Kasumi-1 (cell line): Measurements from ENCODE around the gene C18orf63.
"Not testable (repeated sequence)": the region's sequence is repeated elsewhere in the genome, so short reads cannot be mapped to it uniquely, and the experiment has no call there.

Experiments used
- DNase-seq, 2 experiments: peaks; one replicate each; lab custom pipeline; 2025; lab: John Stamatoyannopoulos, UW

The C18orf63 gene

DNA sequence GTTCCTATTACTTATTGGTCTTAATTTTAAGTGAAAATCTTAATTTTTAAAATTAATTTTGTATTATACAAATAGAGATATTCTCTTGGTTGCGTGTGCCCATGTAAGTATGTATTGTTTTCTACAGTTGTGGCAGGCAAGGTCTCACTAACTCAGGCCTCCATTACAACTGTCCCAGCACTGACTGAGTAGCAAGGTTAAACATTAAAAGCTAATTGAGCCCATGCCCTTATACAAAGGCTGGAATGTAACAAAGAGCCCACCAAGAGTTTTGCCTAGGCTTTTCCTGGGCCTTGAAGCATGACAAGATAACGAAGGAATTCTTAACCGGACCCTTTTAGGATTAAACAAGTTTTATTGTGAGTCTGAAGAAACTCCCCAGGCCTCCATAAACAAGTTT, 11.2 kb downstream of the C18orf63 start:
- DNase-seq: not testable (repeated sequence)

DNA sequence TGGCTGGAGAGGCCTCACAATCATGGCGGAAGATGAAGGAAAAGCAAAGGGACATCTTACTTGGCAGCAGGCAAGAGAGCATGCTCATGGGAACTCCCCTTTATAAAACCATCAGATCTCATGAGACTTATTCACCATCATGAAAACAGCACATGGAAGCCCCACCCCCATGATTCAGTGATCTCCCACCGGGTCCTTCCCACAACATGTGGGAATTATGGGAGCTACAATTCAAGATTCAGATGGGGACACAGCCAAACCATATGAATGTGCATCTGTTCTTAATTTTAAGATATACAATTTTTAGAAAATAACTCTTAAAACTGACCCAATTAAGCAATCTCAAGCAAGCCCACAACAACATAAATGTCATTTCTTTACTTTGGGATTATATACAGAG, 12.6 kb downstream of the C18orf63 start:
- no peak for DNase-seq

DNA sequence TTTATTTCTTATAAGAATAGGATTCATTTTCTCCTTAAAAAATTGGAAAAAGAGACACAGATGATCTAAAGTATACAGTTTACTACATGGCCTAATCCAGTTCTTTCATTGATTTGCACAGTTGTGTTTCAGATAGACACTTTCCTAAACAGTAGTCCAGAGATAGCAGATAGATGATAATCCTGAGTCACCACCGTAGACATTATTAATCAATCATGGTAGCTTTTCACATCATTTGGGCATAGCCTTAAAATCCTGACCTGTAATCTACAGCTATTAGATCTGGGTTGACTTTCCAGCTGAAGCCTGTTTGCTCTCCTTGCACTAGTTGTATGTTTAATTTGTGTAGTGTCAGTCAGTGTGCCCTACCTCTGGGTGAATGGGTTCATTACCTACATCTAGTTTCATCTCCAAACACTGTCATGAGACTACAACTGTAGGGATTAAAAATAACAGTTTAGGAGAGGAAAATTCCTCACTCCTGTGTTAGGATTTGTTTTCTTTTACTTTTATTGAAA, 14.1 kb downstream of the C18orf63 start:
- no peak for DNase-seq

DNA sequence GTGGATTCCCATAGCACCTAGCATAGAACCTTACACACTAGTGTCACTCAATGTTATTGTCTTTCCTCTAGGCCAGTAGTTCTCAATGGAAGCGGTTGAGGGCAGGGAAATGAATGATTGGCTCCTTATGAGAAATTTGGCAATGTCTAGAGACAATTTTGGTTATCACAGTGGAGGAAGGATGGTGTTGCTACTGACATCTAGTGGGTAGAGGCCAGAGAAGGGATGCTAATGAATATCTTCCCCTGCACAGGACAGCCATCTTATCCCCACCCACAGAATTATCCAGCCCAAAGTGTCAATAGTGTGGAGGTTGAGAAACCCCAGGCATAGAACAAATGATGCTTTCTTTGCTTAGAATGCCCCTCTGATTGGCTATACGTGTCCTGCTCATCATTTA, 15.8 kb downstream of the C18orf63 start:
- DNase-seq: peak; percentile 34 to 53

DNA sequence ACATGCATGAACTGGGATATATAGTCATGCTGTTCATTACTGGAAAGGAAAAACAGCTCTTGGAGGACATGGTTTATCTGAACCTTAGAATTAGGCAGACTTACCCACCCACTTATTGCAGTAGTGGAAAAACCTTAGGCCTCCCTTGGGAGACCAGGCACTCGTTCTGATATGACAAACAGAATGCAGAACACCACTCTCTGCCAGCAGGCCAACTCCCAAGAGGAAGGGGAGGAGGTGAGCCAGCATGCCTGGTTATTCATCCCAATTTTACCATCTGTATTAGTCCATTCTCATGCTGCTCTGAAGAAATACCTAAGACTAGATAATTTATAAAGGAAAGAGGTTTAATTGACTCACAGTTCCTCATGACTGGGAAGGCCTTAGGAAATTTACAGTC, 17.5 kb downstream of the C18orf63 start:
- no peak for DNase-seq

DNA sequence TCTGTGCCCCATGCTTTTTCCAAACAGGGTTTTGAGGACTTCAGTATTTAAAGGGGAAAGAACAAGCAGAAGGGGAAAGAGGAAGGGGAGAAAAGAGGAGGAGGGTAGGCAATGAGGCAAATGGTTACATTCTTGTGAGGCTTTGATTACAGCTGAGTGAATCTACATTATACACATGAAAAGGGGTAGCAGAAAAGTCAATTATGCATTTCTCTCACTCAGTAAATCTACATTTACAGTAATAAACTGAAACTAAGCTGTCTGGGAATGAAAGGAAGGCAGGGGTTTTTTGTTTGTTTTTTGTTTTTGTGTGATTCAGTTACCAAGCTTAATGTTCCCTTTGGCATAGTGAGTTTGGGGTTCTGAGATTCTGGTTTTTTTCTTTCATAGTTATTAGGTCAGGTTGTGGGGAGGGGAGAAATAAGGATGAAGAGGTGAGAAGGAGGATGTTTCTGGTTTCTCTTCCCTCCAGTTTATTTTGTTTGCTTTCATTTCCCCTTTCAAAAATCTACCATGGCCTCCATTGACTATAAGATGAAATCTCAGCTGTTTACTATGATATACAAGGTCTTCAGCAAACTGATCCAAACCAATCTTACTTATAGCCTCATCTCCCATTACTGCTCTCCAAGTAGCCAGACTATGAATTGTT, 18.7 kb downstream of the C18orf63 start:
- DNase-seq: no peak

DNA sequence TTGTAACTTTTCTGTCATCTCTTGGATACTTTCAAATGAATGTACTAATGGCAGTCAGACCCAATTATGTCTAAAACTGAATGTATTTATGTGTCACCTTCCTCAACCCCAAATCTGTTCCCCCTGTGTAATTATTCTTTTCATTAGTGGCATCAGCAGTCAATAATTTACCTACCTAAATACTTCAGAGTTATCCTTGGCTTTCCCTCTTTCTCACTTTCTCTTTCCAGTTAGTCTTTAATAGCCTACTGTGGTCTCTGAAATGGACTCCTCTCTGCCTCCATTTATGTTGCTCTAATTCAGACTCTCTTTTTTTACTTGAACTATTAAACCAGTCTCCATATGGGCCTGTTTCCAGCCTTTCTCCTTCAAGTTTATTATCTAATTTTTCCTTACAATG, 21.0 kb downstream of the C18orf63 start:
- DNase-seq: no peak

DNA sequence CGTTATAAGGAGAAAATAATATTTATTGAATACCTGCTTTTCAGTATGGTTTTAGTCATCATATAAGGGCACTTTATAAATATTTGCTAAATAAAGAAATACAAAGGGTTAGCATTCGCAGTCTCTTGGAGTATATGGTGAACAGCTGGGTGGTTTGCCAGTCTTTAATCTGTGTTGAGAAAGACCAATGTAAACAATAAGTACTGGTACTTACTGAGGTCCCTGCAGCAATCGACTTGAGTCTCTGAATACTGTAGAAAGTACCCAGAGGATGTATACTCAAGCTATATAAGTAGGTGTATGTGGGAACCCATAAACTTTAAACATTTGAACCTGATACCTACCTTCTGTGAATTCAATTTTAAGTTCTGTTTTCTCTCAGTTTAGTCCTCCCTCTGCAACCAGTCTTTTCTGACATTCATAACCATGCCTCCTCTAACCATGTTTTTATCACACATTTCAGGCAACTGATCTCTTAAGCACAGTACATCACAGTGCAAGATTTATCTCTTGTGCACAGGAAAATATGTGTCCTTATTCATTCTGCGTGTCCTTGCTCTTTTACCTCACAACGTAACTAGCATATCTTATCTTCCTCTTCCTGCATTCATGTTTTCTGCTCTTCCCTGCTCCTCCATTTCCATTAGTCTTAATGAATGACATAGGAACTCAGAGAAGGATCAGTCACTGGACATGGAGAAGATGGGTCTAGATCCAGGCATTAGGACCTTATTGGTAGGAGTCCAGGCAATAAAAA, 21.7 kb downstream of the C18orf63 start:
- DNase-seq: no peak

DNA sequence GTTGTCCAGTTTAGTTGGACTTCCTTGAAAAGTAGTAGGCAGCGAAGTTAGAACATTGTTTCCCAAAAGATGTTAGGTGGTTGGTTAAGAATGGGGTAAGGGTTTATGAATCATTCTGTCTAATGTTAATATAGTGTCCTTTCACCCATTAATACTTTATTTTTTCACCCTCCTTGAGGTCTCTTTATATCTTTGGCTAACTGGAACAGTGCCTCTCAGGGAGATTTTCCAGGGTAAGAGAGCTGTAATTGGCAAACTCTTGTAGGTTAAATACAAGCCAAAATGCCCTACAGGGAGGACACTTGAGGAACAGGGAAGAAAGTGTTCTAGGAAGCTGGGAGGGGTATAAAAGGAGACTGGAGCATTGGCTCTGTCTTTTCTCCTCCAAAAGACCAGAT, 22.3 kb downstream of the C18orf63 start:
- DNase-seq: no peak

DNA sequence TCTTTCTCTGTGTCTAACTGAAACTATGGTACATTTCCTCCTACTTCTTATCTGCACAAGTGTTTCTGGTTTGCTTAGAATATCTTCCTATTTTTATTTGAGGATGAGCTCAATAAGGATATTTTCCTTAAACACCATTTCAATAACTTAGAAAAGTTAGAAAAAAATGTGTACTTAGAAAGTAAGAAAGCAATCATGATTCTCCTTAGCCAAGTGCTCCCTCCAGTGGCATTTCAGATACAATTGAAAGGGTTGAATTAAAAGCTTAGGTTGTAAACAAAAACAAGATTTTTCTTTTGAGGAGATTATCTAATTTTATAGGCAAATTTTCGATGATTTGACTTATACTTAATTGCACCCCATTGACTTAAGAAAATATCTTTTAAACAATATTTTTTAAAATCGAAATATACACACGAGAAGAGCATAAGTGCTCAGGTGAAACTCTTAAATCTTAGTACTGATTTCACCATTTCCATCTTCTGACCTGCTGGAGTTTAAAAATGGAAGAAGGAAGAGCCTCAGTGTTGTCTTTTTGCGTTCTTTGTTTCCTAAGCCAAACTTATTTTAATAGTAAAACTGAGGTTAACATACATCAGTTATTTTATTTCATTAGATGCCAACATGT, 26.9 kb downstream of the C18orf63 start:
- DNase-seq: peak; percentile 58 to 63

DNA sequence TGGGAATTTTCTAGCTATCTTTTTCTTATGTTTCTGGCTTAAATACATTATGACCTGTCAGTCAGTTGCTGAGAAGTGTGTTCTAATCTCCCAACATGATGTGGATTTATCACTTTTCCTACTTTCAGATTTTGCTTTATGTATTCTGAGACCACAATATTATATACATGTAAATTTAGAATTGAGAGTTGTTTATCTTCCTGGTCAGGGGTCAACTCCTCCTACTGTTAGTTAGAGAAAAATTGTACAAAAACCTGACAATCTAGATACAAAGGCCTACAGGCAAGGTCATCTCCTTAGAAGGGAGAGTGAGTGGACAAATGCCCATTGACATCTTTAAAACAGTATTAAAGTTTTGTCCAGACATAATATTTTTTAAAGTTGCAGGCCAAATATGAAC, 30.6 kb downstream of the C18orf63 start:
- no peak for DNase-seq

DNA sequence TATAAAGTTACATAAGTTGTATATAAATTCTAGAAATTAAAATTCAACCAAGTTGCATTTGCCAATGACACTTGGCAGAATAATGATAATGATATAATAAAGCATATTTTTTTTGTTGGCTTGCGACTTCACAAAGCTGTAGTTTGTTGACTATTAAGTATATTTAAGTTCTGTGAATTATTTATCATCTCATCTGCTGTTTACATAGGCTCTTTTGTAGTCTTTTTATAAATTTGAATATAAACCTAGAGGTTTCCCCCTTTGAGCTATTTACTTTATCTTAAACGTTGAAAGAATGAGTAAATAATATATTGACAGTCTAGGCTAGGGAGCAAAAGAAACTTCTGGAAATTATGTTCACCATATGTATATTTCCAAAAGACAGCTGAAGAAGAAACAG, 32.9 kb downstream of the C18orf63 start:
- no peak for DNase-seq

DNA sequence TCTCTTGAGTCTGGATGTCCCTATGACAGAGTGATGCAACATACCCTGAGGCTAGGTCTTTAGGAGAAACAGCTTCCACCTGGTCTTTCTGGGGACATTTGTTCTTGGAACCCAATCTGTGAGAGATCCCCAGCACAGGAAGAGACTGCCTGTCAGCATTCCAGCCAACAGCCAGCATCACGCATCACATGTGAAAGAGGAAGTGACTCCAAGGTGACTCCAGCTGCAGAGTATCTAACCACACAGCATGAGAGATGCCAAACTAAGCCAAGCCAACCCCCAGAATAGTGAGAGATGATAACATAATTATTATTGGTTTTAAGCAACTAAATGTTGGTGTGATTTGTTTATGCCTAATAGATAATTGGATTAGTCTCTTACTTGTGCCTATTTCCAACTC, 35.7 kb downstream of the C18orf63 start:
- DNase-seq: peak; percentile 22 to 29

DNA sequence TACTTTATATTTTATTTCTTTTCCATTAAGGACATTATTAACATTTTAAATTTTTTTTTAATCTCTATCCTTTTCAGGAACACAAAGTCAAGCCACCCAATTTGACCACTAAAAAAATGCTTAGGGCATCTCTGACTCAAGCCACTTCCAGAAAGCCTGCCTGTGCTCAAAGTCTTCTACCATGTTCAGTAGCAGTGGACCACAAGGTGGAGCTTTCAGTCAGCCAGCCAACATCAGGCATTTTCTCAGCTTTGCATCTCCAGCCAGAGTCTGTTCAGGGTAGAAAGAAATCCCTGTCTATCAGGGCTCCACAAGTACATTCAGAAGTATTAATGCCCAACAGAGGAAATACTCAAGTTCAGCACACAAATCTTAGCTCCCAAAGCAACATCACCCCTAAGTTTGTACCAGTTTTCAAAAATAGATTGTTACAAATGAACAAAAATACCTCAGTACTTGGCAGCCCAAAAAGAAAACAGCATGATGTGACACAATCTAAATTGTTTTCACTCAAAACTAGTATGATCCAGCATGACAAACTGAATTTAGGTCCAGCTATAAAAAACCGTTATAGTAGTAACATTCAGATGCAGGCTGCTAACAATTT, 37.6 kb downstream of the C18orf63 start:
- DNase-seq: peak; percentile 64 to 81

DNA sequence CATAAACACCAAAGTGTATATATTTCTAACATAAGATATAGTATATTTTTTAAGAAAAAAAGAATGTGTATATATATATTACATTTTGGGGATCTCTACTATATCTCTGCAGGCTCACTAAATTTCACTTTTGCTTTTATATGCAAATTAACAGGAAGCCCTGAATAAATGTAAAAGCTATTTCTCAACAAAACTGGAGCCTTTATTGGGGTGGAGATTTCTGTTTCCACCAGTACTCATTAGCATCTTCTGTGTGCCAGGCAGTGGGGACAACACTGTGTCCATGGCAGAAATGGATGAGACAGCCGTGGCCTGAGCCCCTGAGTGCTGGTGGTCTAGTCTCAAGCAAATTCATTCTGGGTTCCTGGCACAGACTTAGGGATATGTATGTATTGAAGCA, 41.3 kb downstream of the C18orf63 start:
- no peak for DNase-seq

DNA sequence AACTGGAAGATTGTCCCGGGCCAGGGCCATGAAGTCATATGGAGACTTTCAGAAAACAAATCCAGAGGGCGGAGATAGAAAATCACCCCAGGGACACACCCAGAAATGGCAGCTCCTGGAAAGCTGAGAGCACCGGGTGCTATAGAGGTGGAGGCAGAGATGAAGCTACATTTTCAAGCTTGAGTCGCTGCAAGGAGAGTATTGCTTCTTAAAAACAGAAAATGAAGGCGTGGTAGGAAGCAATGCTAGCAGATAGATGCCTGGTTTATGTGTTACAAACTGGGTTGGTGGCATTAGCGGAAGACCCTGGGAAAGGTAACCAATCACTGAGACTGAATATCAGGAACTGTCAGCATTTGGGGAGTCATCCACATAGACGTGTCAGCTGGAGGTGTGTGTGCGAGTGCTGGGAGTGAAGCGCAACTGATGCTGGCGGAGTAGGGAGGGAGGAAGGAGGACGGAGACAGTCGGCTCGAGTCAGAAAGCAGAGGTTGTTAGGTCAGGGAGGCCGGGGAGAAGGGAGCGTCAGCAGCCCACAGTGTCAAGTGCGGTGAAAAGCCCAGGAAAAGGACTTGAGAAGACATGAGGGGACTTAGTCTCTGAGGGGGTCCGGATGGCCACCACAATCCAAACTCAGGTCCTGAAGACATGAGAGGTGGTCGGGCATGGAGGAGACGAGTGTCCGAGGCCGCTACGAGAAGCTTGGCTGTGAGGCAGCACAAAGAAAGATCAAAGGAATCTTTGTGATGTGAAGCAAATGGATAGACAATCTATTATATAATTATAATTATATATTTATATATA, 45.4 kb downstream of the C18orf63 start:
- DNase-seq: no peak

DNA sequence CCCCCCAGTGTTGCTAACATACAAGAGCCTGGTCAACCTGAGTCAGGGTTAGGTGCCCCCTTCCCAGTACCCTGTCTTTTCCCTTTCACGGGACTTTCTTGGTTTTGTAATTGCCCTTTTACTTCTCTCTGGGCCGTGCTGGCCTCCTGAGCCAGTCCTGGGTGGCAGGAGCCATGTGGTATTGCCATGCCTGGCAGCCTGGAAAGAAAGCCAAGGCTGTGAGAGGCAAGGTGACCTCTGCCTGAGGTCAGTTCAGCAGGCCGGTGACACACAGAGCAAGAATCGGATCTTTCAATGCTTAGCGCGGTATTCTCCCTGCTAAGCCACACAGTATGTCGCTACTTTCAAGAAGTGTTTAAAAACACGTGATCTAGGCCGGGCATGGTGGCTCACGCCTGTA, 52.3 kb downstream of the C18orf63 start:
- DNase-seq: no peak

DNA sequence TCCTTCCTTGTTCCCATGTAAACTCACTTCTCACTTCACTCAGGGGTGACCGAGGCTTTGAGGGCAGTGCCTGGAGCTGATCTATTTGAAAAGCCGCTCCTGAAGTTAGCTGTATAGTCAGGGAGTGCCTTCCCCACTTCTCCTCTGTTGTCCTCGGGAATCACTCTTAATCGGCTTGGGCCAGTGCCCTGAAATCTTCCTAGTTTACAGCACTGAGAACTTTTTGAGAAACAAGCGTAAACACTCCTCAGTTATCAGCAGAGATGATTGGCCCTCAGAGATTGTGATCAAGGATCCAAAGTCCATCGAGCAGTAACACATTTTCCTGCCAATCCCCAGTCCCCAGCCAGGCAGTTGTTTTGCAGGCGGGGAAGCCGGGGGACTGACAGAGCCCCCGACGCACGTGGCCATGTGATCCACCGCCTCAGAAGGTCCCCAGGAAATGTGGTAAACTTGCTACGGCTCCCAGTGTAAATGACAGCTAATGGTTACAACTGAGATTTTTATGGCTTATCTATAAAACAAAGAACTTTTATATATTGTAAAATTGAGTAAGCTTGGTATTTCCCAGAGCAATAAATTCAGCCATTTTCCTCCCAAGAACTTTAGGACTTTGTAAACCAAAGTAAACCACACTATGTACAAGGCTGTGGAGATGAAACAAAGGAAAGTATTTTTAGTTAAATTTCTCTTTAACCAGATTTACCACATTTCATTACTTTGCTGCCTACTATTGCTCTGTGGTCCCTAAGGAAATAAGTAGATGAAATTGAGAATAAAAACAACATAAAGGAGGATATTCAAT, 53.5 kb downstream of the C18orf63 start:
- DNase-seq: no peak

DNA sequence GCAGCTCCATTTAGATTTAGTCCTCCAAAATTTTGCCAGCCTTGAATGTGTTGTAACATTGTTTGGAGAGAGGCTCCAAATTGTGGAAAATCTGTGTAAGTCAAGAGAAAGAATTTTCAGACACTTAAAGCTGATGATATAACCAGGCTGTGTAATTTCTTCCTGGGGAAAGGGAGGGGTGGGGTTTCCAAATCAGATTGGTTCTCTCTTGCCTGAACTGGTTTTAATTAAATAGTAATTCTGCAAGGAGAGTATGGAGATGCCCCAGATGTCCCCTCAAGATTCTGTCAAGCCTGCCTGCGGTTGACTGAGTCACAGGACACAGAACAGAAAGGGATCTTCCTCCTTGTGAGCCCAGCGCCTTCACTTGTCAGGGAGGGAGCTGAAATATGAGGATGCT, 54.5 kb downstream of the C18orf63 start:
- peak; percentile 17 to 29 for DNase-seq

DNA sequence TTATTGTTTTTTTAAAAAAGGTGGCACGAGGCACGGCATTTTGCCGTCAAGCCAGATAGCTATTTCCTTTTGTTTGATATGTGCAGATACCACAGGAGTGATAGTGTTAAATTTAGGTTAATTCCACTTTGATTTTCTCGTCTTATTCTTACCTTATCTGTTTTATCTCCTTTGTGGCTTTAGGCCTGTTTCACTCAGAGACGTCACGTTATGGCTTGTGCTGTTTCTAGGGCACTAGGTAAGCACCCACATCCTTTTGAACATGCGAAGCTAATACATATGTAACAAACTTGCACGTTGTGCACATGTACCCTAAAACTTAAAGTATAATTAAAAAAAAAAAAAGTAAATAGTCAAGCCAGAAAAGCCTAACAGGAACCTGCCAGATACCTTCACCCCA, 57.8 kb downstream of the C18orf63 start:
- no peak for DNase-seq

DNA sequence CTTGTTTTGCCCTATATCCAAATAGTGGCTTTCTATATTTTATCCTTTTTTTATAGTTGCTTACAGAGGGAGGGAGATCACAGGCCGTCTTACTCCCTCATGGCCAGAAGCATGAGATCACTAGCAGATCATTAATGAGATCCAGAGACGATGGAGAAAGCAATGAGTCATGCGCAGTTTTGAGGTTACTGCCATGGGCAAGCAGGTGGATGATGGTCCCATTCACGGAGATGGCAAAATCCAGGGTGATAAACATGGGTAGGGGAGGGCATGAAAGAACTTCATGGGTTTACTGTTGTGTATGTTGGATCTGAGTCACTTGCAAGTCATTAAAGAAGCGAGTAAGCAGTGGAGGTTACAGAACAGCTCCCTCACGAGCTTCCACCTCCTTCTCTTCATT, 60.4 kb downstream of the C18orf63 start:
- no peak for DNase-seq
